RWPE1 (cell line): ENCODE data around the gene ARMC6.

Experiments
- CTCF ChIA-PET: fragments of 350-600 bp; sonication (Branson Sonifier 250); formaldehyde crosslinking; extraction: SDS; loops from one replicate; lab custom pipeline; 2021; lab: Yijun Ruan, JAX
- POLR2A ChIA-PET: fragments of 400-600 bp; formaldehyde crosslinking; extraction: SDS; loops from one replicate; lab custom pipeline; 2020; ENCODE audit warnings: antibody characterized with exemption; ENCODE audit not compliant: low non-redundant PET; lab: Yijun Ruan, JAX
- DNase-seq: peaks from one replicate; pipeline ENCODE4 v3.0.0; 2012; ENCODE audit warnings: low spot score
- H3K27ac ChIP-seq: fragments of 450-650 bp; 2 replicates; pipeline ENCODE4 v1.5.1; 2017
- CTCF ChIP-seq: fragments of 450-650 bp; conservative IDR thresholded peaks from 2 replicates; pipeline ENCODE4 v1.5.1; 2017; ENCODE audit warnings: low read depth, mild to moderate bottlenecking

The ARMC6 gene

DNA sequence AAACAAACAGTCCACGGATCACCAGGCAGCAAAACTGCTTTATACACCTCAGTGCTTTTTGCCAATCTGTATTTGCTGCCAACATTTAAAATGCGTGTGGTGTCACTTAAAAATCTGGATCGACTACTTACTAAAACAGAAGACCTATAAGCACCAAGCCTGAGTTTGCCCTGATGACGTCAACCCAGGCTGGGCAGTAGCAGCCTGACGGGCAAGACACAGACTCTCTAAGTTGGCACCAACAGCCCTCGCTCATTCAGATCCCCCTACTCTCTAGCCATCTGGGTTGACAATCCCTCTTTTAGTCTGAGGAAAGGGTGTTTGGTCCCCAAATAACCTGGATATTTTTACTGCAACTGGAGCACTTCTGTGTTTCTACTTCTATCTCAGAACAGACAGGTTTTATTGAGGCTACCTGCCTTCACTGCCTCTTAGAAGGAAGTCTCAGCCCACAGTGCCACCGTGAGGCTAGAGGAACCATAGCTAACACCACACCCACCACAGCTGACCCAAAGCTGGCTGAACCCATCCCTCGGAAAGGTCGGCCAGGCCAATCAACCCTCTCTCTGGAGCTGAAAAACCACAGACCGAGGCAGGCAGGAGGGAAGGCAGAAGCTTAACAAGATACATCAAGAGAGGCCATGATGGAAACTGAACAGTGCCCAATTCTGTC lies 7.0 kb upstream of the ARMC6 start:
- DNase-seq = no peak
- TF ChIP-seq CTCF = no peak
- CTCF ChIA-PET = no interaction called here
- POLR2A ChIA-PET = no interaction called here
- H3K27ac ChIP-seq = no peak overlapping the region

DNA sequence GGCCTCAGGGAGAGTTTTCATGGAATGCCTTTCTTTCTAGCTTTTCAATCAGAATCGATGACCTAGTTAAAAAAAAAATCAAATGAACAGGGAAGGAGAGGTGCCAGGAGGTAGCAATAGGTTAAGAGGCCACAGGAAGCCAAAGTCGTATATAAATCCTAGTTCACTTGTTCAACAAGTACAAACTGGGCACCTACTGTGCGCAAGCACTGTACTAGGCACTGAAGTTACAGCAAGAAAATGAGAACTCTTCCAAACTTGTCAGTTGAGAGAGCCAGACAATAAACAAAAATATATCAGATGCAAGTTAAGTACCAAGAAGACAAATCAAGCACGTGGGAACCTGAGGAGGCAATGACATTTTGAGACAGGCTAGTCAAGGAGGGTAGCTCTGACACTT lies 6.2 kb upstream of the ARMC6 start:
- TF ChIP-seq CTCF = no peak
- DNase-seq = no peak
- POLR2A ChIA-PET = no interaction called here
- CTCF ChIA-PET = no interaction called here
- no peak overlapping the region for H3K27ac ChIP-seq

DNA sequence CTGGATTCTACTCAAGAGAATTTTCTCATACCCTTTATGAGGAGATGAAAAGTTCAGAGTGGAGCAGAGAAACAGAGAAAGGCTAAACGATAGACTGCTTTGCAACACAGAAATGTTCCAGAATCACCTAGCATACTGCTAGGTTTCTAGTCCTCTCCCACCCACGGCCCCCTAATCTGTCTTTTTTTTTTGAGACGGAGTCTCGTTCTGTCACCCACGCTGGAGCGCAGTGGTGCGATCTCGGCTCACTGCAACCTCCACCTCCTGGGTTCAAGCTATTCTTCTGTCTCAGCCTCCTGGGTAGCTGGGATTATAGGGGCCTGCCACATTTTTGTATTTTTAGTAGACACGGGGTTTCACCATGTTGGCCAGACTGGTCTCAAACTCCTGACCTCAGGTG lies 4.9 kb upstream of the ARMC6 start:
- CTCF ChIA-PET = no interaction called here
- no peak for DNase-seq
- no peak overlapping the region for H3K27ac ChIP-seq
- POLR2A ChIA-PET = no interaction called here
- no peak for TF ChIP-seq CTCF

DNA sequence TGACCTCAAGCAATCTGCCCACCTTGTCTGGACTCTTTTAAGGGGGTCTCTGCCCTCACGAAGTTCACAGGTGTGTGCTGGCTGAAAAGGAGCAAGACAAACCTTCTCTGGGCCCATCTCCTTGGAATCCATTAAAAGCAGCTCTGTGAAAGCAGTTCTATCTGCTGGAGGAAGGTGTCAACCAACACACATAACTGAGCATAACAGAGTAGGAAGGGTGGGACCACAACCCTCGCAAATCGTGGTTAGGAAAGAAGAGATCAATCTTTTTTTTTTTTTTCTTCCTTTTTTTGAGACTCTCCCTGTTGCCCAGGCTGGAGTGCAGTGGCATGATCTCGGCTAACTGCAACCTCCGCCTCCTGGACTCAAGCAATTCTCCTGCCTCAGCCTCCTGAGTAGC lies 1.5 kb upstream of the ARMC6 start:
- DNase-seq = no peak
- TF ChIP-seq CTCF = no peak
- ChIA-PET CTCF (no interaction called here), POLR2A (no interaction called here)
- peak overlapping the region; percentile 92 for H3K27ac ChIP-seq

GRCh38 chr19:19032420-19033175 lies 805 bp upstream of the ARMC6 start:
- no peak; the same call in 1 of the 2 replicates for TF ChIP-seq CTCF
- peak; percentile 80 for DNase-seq
- ChIA-PET CTCF (no interaction called here), POLR2A (interaction anchor here (0.6 kb wide), 1 partner anchor 62 kb away, joined by 4 read pairs; no protein-coding TSS in a partner anchor)
- peak overlapping the region; percentile 92 for H3K27ac ChIP-seq

DNA sequence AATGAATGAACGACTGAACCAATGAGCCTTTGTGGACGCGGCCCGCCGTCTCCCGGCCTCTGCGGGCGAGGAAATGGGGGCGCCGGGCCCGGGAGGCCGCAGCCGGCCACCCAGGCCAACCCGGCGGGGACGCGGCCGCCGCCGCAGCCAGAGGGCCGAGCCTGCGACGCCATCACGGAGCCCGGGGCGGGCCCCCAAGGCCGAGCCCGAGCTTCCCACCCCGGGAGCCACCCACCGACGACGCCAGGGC lies 302 bp upstream of the ARMC6 start:
- ChIA-PET POLR2A (interaction anchor here (0.6 kb wide), 1 partner anchor 62 kb away, joined by 4 read pairs; no protein-coding TSS in a partner anchor), CTCF (no interaction called here)
- TF ChIP-seq CTCF = no peak
- peak overlapping the region; percentile 92 for H3K27ac ChIP-seq
- no peak for DNase-seq
